ENCODE data around the gene RPS27A. TPM values are rescaled to one million over a fixed set of nuclear protein-coding genes. Genes with fewer than 3 reads are reported as not detected.
"Not testable (repeated sequence)": the region's sequence is repeated elsewhere in the genome, so short reads cannot be mapped to it uniquely, and the experiment has no call there.

The RPS27A gene
- total and polyA plus RNA-seq, 3 donors from 2014 or later = 371 to 857 (median 618) TPM

DNA sequence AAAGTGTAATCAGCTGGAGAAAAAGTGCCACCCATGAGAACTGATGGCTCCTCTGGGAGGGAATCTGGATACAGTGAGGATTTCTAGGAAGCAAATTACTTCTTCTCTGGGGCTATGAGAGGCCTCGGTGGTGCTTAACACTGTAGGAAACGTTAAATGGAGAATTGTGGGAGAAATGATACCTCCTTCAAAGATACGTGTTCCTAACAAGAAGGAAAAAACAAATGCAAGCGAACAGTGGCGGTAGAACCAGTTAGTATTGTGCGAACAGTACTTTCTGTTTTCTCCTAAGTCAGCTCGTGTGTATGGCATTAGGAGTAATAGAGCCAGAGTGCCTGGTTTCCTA, 37.1 kb downstream of the RPS27A start:
- Histone ChIP-seq H3K4me3 (peak overlapping the region; percentile 62 to 88), H3K4me1 (no peaks in the 10 kb centered on the region), H3K9me3 (no peaks in the 10 kb centered on the region), H3K36me3 (ENCODE audit: low read depth, missing control alignments) (no peaks in the 10 kb centered on the region), H3K27me3 (no peaks in the 10 kb centered on the region), H3K27ac (peak overlapping the region; percentile 68 to 78)
- intact Hi-C loops (cut with DNase I; ENCODE audit: low total_unique reads) = no loop called here
- TF ChIP-seq POLR2A (IDR thresholded peaks at IDR 0.05) (no peak), CTCF (IDR thresholded peaks at IDR 0.05) (no peak)
- DNase-seq = no peak
- 34 to 36% methylated on average over 7 of the region's 7 CpGs for WGBS, 2 donors

- H3K27me3 ChIP-seq; DNase-seq; H3K4me3 ChIP-seq; H3K9me3 ChIP-seq; H3K4me1 ChIP-seq; intact Hi-C loops (cut with DNase I; ENCODE audit: low total_unique reads); H3K36me3 ChIP-seq (ENCODE audit: low read depth, missing control alignments); H3K27ac ChIP-seq: not testable (repeated sequence)
- 91 to 96% methylated on average over 2 of the region's 2 CpGs for WGBS, 2 donors
These were observed 41.9 kb downstream of the RPS27A start for GRCh38 chr2:55274346-55274745.

GRCh38 chr2:55277310-55277709, 44.8 kb downstream of the RPS27A start:
- intact Hi-C loops (cut with DNase I; ENCODE audit: low total_unique reads) = no loop called here
- Histone ChIP-seq H3K27ac (no peak overlapping the region), H3K9me3 (no peaks in the 10 kb centered on the region), H3K27me3 (no peaks in the 10 kb centered on the region), H3K4me3 (no peak overlapping the region), H3K36me3 (ENCODE audit: low read depth, missing control alignments) (no peaks in the 10 kb centered on the region), H3K4me1 (no peaks in the 10 kb centered on the region)
- no peak for DNase-seq
- WGBS, 2 donors = 79 to 88% methylated on average over 3 of the region's 3 CpGs
- TF ChIP-seq CTCF (IDR thresholded peaks at IDR 0.05) (no peak), POLR2A (IDR thresholded peaks at IDR 0.05) (no peak)

- intact Hi-C loops (cut with DNase I; ENCODE audit: low total_unique reads); H3K4me1 ChIP-seq; H3K4me3 ChIP-seq; H3K27ac ChIP-seq; H3K27me3 ChIP-seq; H3K9me3 ChIP-seq; H3K36me3 ChIP-seq (ENCODE audit: low read depth, missing control alignments); DNase-seq: not testable (repeated sequence)
- 46 to 50% methylated on average over 10 of the region's 10 CpGs for WGBS, 2 donors
These were observed 46.8 kb downstream of the RPS27A start for GRCh38 chr2:55279214-55279835.

DNA sequence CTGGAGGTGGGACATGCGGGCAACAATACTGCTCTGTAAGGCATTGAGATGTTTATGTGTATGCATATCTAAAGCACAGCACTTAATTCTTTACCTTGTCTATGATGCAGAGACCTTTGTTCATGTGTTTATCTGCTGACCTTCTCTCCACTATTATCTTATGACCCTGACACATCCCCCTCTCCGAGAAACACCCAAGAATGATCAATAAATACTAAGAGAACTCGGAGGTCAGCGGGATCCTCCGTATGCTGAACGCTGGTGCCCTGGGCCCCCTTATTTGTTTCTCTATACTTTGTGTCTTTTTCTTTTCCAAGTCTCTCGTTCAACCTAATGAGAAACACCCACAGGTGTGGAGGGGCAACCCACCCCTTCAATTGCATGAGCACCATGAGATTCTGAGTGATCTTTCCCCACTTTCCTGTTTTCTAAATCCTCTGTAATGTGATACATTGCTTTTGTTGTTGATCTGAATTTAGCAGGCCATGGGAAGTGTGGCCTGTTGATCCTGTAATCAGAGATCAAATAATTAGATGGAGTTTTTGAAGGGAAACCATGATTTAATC, 47.5 kb downstream of the RPS27A start:
- H3K27me3 ChIP-seq; H3K27ac ChIP-seq; H3K4me3 ChIP-seq; H3K36me3 ChIP-seq (ENCODE audit: low read depth, missing control alignments); H3K4me1 ChIP-seq; H3K9me3 ChIP-seq; DNase-seq; intact Hi-C loops (cut with DNase I; ENCODE audit: low total_unique reads): not testable (repeated sequence)
- 42 to 60% methylated on average over 7 of the region's 7 CpGs for WGBS, 2 donors

DNA sequence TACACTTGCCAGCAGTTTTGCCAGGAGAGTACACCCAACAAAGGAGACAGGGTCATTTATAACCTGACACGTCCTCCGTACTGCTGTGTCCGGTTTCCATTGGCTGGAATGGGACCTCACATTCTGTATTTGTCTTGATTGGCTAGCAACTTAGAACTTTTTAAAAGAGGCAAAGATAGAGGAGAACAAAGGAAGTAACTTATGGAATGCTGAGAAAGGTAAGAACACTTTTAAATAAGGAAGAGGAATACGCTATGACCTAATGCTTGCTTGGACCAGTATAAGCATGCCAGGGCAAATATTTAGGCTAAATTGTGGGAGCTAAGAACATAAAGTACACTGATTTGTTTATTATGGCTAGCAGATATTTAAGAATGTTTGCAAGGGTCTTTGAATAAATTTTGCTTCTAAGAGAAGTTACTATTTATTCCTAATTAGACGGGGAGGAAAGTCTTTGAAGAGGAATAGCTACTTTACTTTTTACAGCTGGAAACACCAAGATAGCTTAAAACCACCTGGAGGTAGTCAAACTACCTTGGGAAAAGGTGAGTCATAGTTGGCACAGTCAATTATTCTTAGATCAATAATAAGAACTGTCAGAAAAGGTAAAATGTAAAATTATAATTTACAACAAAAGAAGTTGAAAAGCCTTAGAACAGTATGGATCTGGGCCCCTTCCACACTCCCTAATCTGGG, 48.5 kb downstream of the RPS27A start:
- H3K27ac ChIP-seq; H3K27me3 ChIP-seq; DNase-seq; intact Hi-C loops (cut with DNase I; ENCODE audit: low total_unique reads); H3K36me3 ChIP-seq (ENCODE audit: low read depth, missing control alignments); H3K9me3 ChIP-seq; H3K4me1 ChIP-seq: not testable (repeated sequence)
- 81 to 90% methylated on average over 5 of the region's 5 CpGs for WGBS, 2 donors
- peak overlapping the region in 1 of 2 donors; percentile 71 for H3K4me3 ChIP-seq
